ENCODE results near the gene ANKS3.

Gene ANKS3

DNA sequence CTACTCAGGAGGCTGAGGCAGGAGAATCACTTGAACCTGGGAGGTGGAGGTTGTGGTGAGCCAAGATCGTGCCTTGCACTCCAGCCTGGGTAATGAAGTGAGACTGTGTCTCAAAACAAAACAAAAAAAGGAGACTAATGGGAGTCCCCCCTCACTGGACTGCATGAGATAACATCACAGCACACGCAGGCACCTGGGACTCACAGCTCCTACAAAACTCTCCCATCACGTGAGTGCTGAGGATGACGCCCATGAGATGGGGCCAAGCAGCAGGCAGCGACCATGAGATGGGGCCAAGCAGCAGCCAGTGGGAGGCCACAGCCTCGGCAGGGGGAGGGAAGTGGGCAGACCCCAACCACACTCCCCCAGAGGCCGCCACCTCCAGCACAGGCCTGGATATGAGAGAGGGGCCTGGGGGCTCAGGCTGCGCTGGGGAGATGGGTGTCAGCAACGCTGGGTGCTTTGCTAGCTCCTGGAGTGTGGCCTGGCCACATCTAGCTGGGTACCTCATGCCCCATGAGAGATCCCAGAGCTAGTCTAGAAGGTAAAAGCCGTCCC, 15.7 kb upstream of the ANKS3 start:
- H3K9me3 ChIP-seq (ENCODE audit: insufficient read depth, low read length): no peaks in the 10 kb centered on the region
- peaks cover 22% of the 10 kb centered on the region for H3K4me1 ChIP-seq (ENCODE audit: low read length)
- TF ChIP-seq, protein P1, sequence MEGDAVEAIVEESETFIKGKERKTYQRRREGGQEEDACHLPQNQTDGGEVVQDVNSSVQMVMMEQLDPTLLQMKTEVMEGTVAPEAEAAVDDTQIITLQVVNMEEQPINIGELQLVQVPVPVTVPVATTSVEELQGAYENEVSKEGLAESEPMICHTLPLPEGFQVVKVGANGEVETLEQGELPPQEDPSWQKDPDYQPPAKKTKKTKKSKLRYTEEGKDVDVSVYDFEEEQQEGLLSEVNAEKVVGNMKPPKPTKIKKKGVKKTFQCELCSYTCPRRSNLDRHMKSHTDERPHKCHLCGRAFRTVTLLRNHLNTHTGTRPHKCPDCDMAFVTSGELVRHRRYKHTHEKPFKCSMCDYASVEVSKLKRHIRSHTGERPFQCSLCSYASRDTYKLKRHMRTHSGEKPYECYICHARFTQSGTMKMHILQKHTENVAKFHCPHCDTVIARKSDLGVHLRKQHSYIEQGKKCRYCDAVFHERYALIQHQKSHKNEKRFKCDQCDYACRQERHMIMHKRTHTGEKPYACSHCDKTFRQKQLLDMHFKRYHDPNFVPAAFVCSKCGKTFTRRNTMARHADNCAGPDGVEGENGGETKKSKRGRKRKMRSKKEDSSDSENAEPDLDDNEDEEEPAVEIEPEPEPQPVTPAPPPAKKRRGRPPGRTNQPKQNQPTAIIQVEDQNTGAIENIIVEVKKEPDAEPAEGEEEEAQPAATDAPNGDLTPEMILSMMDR (IDR thresholded peaks at IDR 0.05; ENCODE audit: low read depth, low read length): no peak
- TF ChIP-seq EZH2phosphoT487 (IDR thresholded peaks at IDR 0.05; ENCODE audit: low read depth): no peak

DNA sequence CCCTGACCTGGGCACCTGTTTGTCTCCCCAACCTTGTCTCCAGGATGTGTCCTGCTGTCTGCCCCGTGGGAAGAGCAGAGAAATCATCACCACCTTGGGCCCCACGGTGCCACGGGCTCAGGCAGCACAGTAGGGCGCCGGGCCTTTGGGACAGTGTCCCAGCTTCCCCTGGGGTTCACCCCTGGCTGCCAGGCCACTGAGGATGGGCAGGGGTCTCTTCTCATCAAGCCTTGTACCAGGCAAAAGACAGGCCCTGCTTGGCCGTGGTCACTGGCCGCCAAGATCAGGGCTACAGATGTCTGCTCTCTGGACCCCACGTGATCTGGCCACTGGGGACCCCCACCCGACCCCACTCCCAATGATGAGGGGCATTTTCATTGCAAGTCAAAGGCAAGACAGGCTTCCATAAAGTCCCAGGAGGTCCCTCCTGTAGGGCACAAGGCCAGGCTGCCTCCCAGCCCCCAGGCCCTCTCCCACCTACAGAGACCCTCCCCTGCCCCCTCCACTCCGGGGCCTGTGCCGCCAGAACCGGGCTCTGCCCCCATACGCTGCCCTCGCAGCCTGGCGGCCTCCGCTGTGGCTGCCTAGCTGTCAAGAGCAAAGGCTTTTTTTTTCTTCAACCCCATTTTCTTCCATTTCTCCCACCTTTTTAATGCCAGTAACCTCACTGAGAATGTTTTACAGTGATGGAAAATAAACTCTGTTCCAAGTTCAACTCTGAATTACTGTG, 14.8 kb upstream of the ANKS3 start:
- H4K20me1 ChIP-seq (ENCODE audit: insufficient read depth, low read length): no peaks in the 10 kb centered on the region
- H3K4me2 ChIP-seq (ENCODE audit: low read length): no peak overlapping the region
- H2AFZ ChIP-seq (ENCODE audit: low read depth, low read length): no peak overlapping the region
- no peak overlapping the region for H3K9ac ChIP-seq (ENCODE audit: low read length)
- TF ChIP-seq EZH2phosphoT487 (IDR thresholded peaks at IDR 0.05; ENCODE audit: low read depth): no peak
- TF ChIP-seq, protein P1 (IDR thresholded peaks at IDR 0.05; ENCODE audit: low read depth, low read length): no peak
- H3K9me3 ChIP-seq (ENCODE audit: insufficient read depth, low read length): no peaks in the 10 kb centered on the region
- H3K79me2 ChIP-seq (ENCODE audit: low read length): no peaks in the 10 kb centered on the region
- H3K27me3 ChIP-seq (ENCODE audit: low read depth, low read length): no peaks in the 10 kb centered on the region
- peaks cover 10% of the 10 kb centered on the region for H3K36me3 ChIP-seq (replicated peaks; ENCODE audit: low read depth, low read length)
- H3K4me3 ChIP-seq (ENCODE audit: low read length): no peak overlapping the region
- peaks cover 31% of the 10 kb centered on the region for H3K4me1 ChIP-seq (ENCODE audit: low read length)
- H3K27ac ChIP-seq (ENCODE audit: low read length): no peak overlapping the region

More for the DNA sequence above, 15.7 kb upstream of the ANKS3 start:
- Histone ChIP-seq H3K79me2 (ENCODE audit: low read length) (no peaks in the 10 kb centered on the region), H3K4me2 (ENCODE audit: low read length) (no peak overlapping the region), H3K36me3 (replicated peaks; ENCODE audit: low read depth, low read length) (peaks cover 12% of the 10 kb centered on the region), H3K9ac (ENCODE audit: low read length) (no peak overlapping the region), H3K27me3 (ENCODE audit: low read depth, low read length) (no peaks in the 10 kb centered on the region), H2AFZ (ENCODE audit: low read depth, low read length) (no peak overlapping the region), H4K20me1 (ENCODE audit: insufficient read depth, low read length) (no peaks in the 10 kb centered on the region), H3K27ac (ENCODE audit: low read length) (no peak overlapping the region), H3K4me3 (ENCODE audit: low read length) (no peak overlapping the region)

DNA sequence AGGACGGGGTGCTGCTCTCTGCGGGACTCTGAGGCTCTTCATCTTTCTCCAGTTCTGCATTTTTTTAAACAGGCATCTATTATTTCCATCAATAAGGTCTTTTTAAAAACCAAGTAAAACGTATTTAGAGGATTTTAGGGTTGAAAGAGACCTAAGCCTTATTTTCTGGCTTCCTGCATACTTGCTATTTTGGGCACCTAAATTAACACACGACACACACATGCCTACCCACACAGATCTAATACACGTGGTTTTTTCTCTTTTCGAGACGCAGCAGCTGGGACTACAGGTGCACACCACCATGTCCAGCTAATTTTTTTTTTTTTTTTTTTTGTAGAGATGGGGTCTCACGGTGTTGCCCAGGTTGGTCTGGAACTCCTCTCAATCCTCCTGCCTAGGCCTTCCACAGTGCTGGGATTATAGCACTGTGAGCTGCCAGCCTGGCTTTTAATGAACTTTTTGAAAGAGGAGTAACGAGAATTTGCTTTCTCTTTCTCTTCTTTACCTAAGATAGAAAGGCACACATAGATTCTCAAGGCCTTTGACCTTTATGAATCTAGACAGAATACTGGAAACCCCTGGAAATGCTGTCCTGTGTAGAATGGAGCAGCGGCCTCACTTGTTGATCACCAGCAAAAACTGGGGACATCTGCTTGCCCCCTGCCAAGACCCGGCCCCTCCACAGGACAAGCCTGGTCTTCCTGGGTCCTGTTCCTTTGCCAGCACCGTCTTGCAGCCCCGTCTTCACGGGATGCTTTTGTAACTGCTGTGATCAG, 14.0 kb upstream of the ANKS3 start:
- Histone ChIP-seq H3K27me3 (ENCODE audit: low read depth, low read length) (no peaks in the 10 kb centered on the region), H3K9ac (ENCODE audit: low read length) (no peak overlapping the region), H3K36me3 (replicated peaks; ENCODE audit: low read depth, low read length) (peaks cover 6% of the 10 kb centered on the region), H3K4me3 (ENCODE audit: low read length) (no peak overlapping the region), H4K20me1 (ENCODE audit: insufficient read depth, low read length) (no peaks in the 10 kb centered on the region), H3K27ac (ENCODE audit: low read length) (peak overlapping the region; percentile 28; the same call in 1 of the 2 replicates), H3K4me1 (ENCODE audit: low read length) (peaks cover 38% of the 10 kb centered on the region), H2AFZ (ENCODE audit: low read depth, low read length) (no peak overlapping the region), H3K79me2 (ENCODE audit: low read length) (no peaks in the 10 kb centered on the region), H3K9me3 (ENCODE audit: insufficient read depth, low read length) (no peaks in the 10 kb centered on the region), H3K4me2 (ENCODE audit: low read length) (no peak overlapping the region)
- no peak for TF ChIP-seq EZH2phosphoT487 (IDR thresholded peaks at IDR 0.05; ENCODE audit: low read depth)
- TF ChIP-seq, protein P1 (IDR thresholded peaks at IDR 0.05; ENCODE audit: low read depth, low read length): no peak

DNA sequence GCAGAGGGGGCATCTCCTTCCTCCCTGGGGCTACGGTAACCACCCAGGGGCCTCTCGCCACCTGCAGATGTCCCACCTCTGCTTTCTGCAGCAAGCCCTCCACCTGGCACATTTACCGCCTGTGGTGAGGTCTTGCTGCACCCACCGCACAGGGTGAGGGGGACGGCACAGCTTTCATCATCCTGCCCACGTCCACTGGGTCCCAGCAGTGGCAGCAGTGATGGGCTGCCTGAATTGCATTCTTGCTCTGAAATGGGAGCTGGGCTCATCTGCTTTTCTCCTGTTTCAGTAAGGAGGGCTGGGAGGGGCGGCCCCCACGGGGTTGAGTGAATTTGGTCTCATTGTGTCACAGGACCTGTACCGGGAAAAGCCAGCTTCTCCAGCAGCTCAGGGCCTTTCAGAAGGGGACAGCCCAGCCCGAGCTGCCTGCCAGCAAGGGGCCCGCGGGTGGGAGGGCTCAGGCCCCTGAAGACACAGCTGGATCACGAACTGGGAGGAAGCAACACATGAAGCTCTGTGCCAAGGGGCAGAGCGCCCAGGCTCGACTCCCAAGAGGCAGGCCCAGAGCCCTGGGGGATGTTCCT, 13.0 kb upstream of the ANKS3 start:
- Histone ChIP-seq H3K4me3 (ENCODE audit: low read length) (no peak overlapping the region), H3K9ac (ENCODE audit: low read length) (no peak overlapping the region; the same call in 1 of the 2 replicates)
- no peak for TF ChIP-seq EZH2phosphoT487 (IDR thresholded peaks at IDR 0.05; ENCODE audit: low read depth)
- TF ChIP-seq, protein P1 (IDR thresholded peaks at IDR 0.05; ENCODE audit: low read depth, low read length): no peak

More for the DNA sequence above, 13.0 kb upstream of the ANKS3 start:
- no peak overlapping the region for H2AFZ ChIP-seq (ENCODE audit: low read depth, low read length)
- peaks cover 43% of the 10 kb centered on the region for H3K4me1 ChIP-seq (ENCODE audit: low read length)
- peaks cover 5% of the 10 kb centered on the region for H3K36me3 ChIP-seq (replicated peaks; ENCODE audit: low read depth, low read length)
- no peaks in the 10 kb centered on the region for H3K27me3 ChIP-seq (ENCODE audit: low read depth, low read length)
- no peaks in the 10 kb centered on the region for H3K79me2 ChIP-seq (ENCODE audit: low read length)
- H4K20me1 ChIP-seq (ENCODE audit: insufficient read depth, low read length): no peaks in the 10 kb centered on the region
- H3K27ac ChIP-seq (ENCODE audit: low read length): peak overlapping the region; percentile 28
- H3K9me3 ChIP-seq (ENCODE audit: insufficient read depth, low read length): no peaks in the 10 kb centered on the region
- H3K4me2 ChIP-seq (ENCODE audit: low read length): peak overlapping the region; percentile 4

Data from OCI-LY3 (cell line).